NCI-H128 (cell line): ENCODE data around the gene MLXIPL.
"Not testable (repeated sequence)": the region's sequence is repeated elsewhere in the genome, so short reads cannot be mapped to it uniquely, and the experiment has no call there.

Experiments
- DNase-seq: peaks from one replicate; lab custom pipeline; 2025; ENCODE audit not compliant: unreplicated experiment; lab: John Stamatoyannopoulos, UW

Gene MLXIPL

DNA sequence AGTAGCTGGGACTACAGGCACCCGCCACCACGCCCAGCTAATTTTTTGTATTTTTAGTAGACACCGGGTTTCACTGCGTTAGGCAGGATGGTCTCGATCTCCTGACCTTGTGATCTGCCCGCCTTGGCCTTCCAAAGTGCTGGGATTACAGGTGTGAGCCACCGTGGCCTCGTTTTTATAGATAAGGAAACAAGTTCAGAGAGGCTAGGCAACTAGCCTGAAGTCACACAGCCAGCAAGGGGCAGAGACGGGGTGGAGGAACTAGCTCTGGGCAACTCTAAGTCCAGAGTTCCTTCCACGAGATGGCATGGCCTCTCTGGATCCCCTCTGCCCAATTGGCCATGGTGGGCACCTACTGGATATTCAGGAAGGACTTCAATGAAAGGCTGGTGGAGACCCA lies 9.4 kb downstream of the MLXIPL start:
- not testable (repeated sequence) for DNase-seq

DNA sequence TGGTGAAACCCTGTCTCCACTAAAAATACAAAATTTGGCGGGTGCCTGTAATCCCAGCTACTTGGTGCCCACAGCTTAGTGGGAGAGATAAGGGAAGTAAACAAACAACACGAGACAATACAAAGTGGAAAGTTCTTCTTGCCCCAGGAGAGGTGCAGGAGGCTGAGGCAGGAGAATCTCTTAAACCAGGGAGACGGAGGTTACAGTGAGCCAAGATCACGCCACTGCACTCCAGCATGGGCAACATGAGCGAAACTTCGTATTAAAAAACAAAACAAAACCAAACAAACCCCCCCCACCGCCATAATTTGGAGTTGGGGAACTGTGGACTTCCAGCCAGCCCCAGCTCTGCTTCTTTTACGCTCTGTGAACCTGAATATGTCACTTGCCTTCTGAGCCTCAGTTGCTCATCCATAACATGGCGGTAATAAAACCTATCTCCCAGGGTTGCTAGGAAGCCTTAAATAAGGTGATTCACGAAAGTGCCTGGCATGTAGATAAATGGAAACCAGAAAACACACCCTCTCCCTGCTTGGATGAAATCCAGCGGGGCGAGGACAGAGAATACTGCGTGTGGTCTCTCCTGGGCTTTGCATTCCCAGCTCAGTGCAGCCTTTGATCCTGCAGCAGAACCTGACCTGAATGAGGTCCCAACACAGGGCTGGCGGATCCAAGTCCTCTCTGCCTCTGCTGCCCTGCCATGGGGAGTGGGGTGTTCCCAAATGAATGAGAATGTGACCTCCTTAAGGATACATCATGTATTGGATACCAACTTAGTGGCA lies 10.2 kb downstream of the MLXIPL start:
- DNase-seq = no peak

DNA sequence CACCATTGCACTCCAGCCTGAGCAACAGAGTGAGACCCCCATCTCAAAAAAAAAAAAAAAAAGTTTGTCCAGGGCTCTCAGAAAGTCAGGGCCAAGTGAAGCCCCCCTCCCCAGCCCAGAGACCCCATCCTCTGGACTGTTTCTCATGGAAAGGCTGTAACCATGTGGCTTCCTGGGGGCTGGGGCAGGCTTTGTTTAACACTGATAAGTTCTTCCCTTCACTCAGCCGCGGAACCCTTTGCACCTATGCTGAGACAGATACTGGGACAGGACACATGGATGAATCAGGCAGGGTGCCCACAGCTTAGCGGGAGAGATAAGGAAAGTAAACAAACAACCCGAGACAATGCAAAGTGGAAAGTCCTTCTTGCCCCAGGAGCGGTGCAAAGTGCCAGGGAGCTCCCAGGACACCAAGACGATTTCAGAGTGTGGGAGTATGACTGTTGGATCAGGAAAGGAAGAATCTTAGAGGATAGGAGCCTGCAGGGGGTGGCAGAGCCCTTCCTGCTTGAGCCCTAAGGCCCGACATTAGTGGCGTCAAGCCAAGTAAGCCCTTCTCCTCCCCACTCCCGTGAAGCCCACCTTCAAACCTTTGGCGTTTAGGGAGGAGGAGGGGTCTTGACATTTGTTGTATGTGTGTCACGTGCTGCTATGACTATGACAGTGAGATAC lies 11.6 kb downstream of the MLXIPL start:
- DNase-seq = no peak

DNA sequence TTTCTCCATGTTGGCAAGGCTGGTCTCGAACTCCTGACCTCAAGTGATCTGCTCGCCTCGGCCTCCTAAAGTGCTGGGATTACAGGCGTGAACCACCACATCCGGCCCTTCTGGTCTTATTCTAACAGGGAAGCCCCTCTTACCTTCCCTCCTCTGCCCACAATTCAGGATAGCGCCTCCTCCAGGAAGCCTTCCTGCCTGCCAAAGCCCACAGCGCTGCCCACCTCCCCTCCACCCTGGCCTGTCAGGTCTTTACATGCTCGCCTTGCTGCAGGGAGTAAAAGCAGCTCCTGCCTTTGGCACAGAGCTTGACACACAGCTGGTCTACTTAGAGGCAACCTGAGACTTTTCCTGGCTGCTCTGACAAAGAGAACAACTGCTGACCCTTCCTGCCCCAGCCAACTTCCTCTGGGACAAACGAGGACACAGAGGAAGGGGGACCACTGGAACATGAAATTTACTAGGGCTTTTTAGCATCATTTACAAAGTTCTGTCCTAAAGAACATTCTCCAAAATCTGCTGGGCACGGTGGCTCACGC lies 13.2 kb downstream of the MLXIPL start:
- no peak for DNase-seq

DNA sequence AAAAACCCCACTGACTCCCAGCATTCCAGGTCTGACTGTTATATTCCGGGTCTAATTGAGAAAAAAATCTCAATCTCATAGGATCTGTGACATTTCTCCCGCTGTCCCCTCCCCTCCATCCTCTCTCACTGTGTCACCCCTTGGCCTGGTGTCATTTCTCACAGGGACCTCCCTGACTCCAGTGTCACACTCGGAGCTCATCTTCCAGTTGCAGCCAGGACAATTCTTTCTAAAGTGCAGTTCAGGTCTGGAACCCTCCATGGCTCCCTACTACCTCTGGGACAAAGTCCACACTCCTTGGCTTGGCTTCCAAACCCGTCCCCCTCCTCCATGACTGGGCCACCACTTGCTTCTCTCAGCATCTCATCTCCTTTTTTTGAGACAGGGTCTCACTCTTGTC lies 14.2 kb downstream of the MLXIPL start:
- no peak for DNase-seq

DNA sequence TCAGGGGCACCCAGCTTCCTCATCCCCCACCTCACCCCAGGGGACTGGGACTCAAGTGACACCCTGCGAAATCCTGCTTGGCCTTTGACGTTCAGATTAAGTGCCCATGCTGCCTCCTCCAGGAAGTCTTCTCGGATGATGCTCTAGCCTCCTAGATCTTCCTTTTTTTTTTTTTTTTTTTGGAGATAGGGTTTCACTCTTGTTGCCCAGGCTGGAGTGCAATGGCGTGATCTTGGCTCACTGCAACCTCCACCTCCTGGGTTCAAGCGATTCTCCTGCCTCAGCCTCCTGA lies 16.7 kb downstream of the MLXIPL start:
- DNase-seq = not testable (repeated sequence)

DNA sequence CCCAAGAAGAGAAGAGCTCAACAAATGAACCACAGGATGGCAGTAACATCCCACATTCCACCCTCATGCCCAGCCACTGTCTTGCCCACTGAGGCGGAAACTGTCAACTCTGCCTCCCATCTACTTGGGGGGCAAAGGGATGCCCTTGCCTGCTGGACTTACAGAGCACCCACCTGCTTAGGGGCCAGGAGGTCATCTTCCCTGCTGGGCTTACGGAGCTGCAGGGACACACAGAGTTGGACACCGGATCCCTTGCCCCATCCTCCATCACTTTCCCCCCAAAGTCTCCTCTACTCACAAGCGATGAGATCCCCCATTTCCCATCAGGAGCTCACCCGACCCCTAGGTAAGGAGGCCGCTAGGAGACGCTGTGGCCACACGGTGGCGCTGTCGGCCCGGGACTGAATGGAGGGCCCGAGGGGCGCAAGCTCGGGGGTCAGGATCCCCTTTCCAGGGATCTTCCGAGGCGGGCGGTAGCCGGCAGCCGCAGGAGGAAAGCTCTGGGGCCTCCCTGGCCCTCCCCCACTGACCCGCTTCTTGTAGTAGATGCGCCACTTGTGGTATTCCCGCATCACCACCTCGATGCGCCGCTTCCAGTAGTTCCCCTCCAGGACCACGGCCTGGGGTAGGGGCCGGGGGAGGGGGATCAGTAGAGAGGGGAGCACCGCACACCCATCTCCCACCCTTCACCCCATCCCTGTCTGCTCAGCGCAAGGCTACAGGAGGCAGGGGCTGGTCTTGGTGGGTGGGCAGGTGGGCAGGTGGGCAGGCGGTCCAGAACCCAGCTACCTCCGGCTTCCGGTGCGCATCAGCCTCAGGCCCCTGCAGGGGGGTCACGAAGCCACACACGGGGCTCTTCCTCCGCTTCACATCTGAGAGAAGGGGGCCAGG lies 17.3 kb downstream of the MLXIPL start:
- peak; percentile 47 for DNase-seq

DNA sequence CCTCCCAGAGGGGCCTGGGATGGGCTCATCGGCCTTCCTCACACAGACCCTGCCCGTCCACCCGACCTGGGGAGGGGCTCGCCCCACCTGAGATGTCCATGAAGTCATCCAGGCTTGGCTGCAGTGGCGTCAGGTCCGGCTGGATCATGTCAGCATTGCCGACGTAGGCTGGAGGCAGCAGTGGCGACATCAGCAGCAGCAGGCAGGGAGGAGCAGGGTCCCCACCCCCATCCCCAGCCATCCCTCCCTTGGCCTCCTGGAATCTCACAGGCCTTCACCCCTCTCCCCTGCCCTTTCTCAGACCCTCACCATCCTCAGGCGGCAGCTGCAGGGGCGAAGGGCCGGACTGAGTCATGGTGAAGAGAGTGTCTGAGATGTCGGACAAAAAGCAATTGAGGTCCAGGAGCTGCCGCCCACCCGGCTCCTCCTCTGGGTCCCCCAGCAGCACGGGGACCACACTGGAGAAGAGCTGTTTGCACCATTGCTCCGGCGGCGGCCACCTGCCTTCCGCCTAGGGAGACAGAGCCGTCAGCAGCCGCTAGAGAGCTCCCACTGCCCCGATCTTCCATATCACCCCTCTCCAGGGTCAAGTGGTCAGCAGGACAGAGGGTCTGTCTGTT lies 18.6 kb downstream of the MLXIPL start:
- DNase-seq = no peak

DNA sequence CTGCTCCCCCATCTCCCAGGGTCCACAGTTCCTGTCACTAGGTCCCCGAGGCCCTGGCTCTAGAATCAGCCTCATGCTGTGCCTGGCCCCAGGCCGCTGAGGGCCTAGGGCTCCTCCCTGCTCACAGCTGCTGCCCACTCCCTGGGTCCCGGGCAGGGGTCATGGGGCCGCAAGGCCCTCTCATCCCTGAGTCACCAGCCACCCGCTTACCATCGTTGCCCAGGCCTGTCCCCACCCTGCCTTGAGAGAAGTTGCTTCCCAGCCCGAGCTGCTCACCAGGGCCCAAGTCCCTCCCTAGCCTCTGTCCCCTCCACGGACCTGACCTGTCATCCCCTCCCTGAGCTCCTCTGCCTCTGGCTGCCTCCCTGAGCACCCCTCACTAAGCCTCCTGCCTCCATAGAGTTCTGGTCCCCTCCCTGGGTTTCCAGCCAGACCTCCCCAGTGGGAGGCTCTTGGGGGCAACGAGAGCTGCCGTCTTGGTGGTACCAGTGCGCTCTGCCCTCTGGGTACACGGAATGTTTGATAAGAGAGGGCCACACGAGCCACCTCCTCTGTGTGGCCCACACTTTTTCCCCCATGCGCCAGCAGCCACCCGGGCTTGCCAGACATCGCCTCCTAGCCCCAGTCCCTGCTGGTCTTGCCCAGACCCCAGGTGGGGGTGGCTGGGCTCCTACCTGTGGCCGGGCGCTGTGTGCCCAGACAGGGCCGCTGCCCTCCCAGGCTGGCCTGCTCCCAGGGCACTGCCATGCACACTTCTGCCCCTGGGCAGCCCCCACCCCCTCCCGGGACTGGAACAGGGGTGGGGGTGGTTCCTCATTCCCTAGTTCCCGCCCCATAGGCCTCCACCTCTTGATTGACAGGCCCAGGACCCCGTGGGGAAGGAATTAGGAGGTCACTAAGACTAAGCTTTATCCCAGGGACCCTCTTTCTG lies 21.3 kb downstream of the MLXIPL start:
- no peak for DNase-seq

DNA sequence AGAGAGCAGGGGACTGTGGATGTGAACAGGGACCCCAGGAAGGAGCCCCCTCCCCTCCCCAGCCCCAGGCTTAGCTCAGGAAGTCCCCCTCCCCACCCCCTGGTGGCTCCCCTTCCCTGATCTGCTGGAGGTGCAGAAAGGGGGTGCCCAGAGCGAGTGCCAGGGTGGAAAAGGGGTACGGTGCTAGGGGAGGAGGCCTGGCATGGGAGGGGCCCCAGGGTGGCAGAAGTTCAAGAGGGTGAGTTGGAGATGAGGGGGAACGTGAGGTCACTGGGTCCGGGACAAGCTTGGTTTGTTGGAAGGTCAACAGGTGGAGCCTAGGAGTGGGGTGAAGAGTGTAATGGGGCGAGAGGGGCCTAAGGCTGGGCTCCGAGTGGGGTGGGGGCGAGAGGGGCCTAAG lies 24.4 kb downstream of the MLXIPL start:
- DNase-seq = no peak

DNA sequence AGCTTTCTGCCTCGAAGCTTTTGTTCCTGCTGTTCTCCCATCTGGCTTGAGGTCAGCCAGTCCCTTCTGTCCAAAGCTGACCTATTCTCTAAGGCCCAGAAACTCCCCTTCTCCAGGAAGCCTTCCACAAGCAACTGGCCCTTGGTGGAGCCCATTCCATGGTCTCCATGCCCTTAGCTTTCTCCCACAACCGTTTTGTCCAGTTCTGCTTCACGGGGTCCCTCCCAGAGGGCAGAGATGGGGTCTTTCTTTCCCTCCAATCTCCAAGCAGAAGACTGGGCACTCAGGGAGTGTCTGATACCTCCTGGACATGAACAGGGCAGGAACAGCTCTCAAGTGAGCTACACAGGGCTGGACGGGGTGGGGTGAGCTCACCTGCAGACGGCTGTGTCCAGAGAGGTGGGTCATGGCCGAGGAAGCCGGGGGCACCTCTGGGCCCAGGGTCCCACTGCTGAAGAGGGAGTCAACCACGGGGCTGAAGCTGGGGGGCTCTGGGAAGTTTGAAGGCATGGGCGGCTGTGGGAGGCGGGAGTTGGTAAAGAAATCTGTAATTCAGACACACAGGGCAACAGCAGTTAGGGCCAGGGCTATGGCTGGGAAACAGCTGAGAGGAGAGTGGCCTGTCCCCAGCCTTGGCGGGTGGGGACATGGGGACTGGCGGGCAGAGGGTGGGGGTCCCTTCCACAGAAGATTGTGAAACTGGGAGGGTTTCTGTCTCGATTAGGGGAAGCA lies 25.0 kb downstream of the MLXIPL start:
- no peak for DNase-seq

DNA sequence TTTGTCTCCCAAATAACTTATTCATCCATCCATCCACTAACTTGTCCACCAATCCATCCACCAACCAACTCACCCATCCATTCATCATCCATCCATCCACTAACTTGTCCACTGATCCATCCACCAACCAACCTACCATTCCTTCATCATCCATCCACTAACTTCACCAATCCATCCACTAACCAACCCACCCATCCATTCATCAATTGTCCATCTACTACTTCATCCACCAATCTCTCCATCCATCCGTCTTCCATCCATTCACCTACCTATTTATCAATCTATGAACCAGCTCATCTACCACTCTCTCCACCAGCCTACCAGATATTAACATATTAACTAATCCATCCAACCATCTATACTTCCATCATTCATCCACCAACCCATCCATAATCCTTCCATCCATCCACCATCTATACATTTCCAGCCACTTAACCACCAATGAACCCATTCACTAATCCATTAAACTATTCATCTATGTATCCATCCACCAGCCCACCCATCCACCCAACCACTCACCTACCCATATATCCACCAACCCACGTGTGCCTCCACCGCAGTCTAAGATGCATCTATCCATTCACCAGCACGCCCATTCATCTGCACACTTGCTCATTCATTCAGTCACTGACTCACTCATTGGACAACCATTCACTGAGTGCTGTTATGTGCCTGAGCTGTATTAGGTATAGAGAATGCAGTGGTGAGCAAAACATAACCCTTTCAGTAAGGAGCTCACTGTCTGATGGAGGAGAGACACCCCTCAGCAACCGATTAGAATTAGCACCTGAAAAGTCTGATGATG lies 26.1 kb downstream of the MLXIPL start:
- no peak for DNase-seq

DNA sequence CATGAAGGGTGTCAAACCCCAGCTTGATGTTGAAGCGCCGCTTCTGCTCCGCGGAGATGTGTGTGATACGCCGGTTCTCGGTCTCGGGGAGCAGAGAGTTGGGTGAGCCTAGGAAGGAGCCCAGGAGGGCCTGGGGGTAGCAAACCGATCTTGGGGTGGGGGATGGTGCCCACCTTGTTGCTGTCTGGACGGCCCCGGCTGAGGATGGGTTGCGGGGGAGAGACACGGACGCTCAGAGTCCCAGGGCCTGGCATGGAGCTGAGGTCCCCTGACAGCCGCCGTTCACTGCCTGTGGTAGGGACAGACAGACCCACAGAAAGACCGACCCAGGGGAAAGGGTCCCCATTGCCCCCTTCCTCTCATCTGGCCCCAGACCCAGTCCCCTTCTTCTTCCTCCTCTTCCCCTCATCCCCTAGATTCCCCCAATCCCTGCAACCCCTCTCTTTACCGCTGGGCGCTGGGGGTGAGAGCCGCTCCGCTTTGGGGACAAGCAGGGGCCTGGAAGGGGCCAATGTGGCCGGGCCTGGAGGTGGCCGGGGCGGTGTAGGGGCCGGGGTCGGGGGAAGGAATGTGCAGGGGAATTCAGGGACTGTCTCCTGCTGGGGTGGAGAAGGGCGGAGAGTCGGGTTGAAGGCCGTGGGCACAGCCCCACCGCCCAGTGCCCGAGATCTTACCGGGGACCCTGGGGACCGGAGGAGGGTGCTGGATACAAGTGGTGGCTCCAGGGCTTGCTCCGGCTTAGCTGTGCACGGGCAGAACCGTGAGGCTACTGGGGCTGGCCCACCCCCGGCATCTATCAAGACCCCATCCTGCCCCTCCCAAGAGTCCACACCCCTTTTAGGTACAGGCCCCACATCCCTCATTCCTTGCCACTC lies 27.9 kb downstream of the MLXIPL start:
- no peak for DNase-seq

DNA sequence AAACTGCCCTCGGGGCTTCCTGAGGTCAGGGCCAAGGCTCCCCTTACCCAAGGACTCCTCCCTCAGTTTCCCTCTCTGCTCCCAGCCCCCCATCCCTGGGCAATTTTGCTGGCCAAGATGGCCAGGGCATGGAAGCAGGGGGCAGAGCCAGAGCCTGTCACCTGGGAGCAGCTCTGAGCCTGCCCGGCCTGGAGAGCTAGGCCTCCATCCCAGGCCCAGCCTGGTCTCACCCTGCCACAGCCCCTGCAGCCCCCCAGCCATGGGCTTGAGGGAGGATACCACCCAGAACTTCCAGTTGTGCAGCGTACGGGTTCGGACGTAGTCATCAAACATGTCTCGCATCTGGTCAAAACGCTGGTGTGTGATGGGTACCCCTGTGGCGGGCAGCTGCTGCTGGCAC lies 29.0 kb downstream of the MLXIPL start:
- DNase-seq = no peak

DNA sequence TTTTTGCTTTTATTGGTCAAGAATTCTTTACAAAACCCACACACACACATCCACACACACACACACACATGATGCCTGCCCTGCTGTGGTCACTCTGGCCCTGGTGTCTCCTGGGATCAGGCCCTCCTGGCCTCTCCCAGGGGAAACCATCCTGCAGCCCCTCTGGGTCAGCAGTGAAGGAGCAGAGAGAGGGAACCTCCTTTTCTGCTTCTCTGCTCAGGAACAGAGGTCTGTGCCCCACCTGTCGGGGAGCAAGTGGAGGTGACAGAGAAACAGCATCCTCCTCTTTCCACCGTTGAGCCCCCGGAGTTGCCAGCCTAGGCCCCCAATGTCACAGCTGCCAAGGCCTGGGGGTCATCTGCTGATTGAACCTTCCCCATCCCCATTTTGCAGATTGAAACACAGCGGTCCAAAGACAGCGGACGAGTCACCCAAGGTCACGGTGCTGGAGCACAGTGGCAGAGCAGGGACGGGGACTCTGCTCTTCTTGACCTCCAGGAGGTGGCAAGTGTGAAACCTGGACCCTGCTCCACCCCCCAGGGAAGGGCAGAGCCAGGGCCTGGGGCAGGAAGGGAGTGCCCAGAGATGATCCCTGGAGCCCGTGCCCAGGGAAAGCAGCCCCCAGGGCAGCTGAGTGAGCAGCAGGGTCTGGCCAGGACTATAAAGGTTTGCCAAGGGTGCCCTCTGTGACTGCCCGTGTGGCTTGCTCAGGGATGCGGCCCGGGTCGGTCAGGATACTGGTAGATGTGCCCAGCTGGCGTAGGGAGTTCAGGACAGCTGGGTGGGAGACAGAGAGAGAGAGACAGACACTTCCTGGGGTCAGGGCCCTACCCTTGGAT lies 30.9 kb downstream of the MLXIPL start:
- DNase-seq = no peak

DNA sequence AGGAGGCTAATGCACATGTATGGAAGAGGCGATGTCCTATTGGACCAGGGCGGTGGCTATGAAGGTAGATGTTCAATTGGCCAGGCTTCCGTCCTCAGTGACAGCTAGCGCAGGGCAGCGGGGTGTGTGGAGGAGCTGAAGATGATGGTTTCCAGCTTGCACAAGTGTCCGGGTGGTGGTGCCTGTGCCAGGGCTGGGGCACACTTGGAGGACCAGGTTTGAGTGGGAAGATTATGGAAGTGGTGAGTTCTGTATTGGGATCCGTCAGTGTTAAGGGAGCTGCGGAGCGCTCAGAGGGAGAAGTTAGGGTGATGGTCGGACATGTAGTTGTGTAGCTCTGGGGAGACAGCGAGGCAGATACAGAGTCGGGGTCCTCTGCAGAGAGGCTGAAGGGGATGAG lies 37.4 kb downstream of the MLXIPL start:
- DNase-seq = no peak

DNA sequence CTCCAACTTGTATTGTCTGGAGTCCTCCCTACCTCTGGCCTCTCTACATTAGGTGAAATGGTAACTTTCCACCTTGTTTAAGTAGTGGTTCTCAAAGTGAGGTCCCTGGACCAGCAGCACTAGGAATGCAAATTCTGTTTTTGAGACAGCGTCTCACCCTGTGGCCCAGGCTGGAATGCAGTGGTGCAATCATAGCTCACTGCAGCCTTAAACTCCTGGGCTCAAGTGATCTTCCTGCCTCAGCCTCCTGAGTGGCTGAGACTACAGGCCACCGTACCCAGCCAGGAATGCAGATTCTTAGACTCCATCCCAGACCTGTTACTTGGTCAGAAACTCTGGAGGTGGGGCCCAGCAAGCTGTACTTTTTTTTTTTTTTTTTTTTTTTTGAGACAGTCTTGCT lies 39.1 kb downstream of the MLXIPL start:
- no peak for DNase-seq
